ENCODE data around the gene RANBP3. TPM values are rescaled to one million over a fixed set of nuclear protein-coding genes. Genes with fewer than 3 reads are reported as not detected.

Gene RANBP3
- total and polyA plus RNA-seq, 4 donors, result 33.6 to 67.7 (median 54.9) TPM

- no peak overlapping the region for H3K9ac ChIP-seq (ENCODE audit: insufficient read depth in 1 of 2, low read length in 2 of 2)
- peaks cover 24 to 66% (median 32%) of the 10 kb centered on the region in 4 donors for H3K36me3 ChIP-seq (ENCODE audit: control insufficient read depth in 4 of 4, insufficient read depth in 4 of 4, low read length in 4 of 4)
- H3K4me3 ChIP-seq, result no peak overlapping the region
- ATAC-seq (ENCODE audit: insufficient read depth, low FRiP score), result no peak
- H3K4me1 ChIP-seq (ENCODE audit: control insufficient read depth in 5 of 5, insufficient read depth in 5 of 5, low read length in 5 of 5), result peaks cover 0 to 13% (median 4%) of the 10 kb centered on the region in 5 donors
- H3K27ac ChIP-seq (ENCODE audit: low read depth in 1 of 2, low read length in 1 of 2), result no peak overlapping the region
- 97% methylated on average over 20 of the region's 20 CpGs for WGBS, 2 donors
- H3K27me3 ChIP-seq (ENCODE audit: control insufficient read depth in 3 of 3, insufficient read depth in 3 of 3, low read length in 2 of 3), result no peaks in the 10 kb centered on the region
- no peak for TF ChIP-seq CTCF (IDR thresholded peaks at IDR 0.05; ENCODE audit: control extremely low read depth, extremely low read depth)
- no peaks in the 10 kb centered on the region for H3K9me3 ChIP-seq (ENCODE audit: control insufficient read depth in 4 of 4, insufficient read depth in 3 of 4, low read length in 3 of 4)
- DNase-seq, result no peak
Observed at GRCh38 chr19:5918463-5919079, 59.4 kb downstream of the RANBP3 start.

GRCh38 chr19:5917431-5918107, 60.4 kb downstream of the RANBP3 start:
- Histone ChIP-seq H3K9me3 (ENCODE audit: control insufficient read depth in 4 of 4, insufficient read depth in 3 of 4, low read length in 3 of 4) (no peaks in the 10 kb centered on the region), H3K4me3 (no peak overlapping the region), H3K36me3 (ENCODE audit: control insufficient read depth in 4 of 4, insufficient read depth in 4 of 4, low read length in 4 of 4) (peaks cover 22 to 56% (median 28%) of the 10 kb centered on the region in 4 donors), H3K9ac (ENCODE audit: insufficient read depth in 1 of 2, low read length in 2 of 2) (no peak overlapping the region), H3K4me1 (ENCODE audit: control insufficient read depth in 5 of 5, insufficient read depth in 5 of 5, low read length in 5 of 5) (peaks cover 0 to 13% (median 4%) of the 10 kb centered on the region in 5 donors), H3K27ac (ENCODE audit: low read depth in 1 of 2, low read length in 1 of 2) (no peak overlapping the region), H3K27me3 (ENCODE audit: control insufficient read depth in 3 of 3, insufficient read depth in 3 of 3, low read length in 2 of 3) (no peaks in the 10 kb centered on the region)
- 94 to 95% methylated on average over 24 to 36 of the region's 36 CpGs for WGBS, 2 donors
- DNase-seq, result no peak
- TF ChIP-seq CTCF (IDR thresholded peaks at IDR 0.05; ENCODE audit: control extremely low read depth, extremely low read depth), result no peak
- ATAC-seq (ENCODE audit: insufficient read depth, low FRiP score), result no peak

- DNase-seq (peak in 2 of 3 donors; percentile 47 to 62), ATAC-seq (ENCODE audit: insufficient read depth, low FRiP score) (no peak)
- no peaks in the 10 kb centered on the region for H3K9me3 ChIP-seq (ENCODE audit: control insufficient read depth in 4 of 4, insufficient read depth in 3 of 4, low read length in 3 of 4)
- H3K9ac ChIP-seq (ENCODE audit: insufficient read depth in 1 of 2, low read length in 2 of 2), result no peak overlapping the region
- H3K27me3 ChIP-seq (ENCODE audit: control insufficient read depth in 3 of 3, insufficient read depth in 3 of 3, low read length in 2 of 3), result no peaks in the 10 kb centered on the region
- H3K36me3 ChIP-seq (ENCODE audit: control insufficient read depth in 4 of 4, insufficient read depth in 4 of 4, low read length in 4 of 4), result peaks cover 14 to 45% (median 22%) of the 10 kb centered on the region in 4 donors
- H3K4me1 ChIP-seq (ENCODE audit: control insufficient read depth in 5 of 5, insufficient read depth in 5 of 5, low read length in 5 of 5), result peaks cover 0 to 13% (median 4%) of the 10 kb centered on the region in 5 donors
- H3K27ac ChIP-seq (ENCODE audit: low read depth in 1 of 2, low read length in 1 of 2), result no peak overlapping the region
- 76 to 84% methylated on average over 14 of the region's 14 CpGs for WGBS, 2 donors
- no peak for TF ChIP-seq CTCF (IDR thresholded peaks at IDR 0.05; ENCODE audit: control extremely low read depth, extremely low read depth)
- H3K4me3 ChIP-seq, result no peak overlapping the region
Observed at GRCh38 chr19:5916181-5916708, 61.7 kb downstream of the RANBP3 start.

Measured in lung (tissue), 12 donors.